VCaP (cell line): ENCODE results near the gene TRPM5.

Source experiments
- H3K27ac ChIP-seq: fragments of 450-650 bp; 2 replicates; pipeline ENCODE4 v1.5.1; 2017
- CTCF ChIP-seq: fragments of 450-650 bp; conservative IDR thresholded peaks from 2 replicates; pipeline ENCODE4 v1.5.1; 2017; ENCODE audit warnings: mild to moderate bottlenecking, moderate library complexity

The TRPM5 gene

DNA sequence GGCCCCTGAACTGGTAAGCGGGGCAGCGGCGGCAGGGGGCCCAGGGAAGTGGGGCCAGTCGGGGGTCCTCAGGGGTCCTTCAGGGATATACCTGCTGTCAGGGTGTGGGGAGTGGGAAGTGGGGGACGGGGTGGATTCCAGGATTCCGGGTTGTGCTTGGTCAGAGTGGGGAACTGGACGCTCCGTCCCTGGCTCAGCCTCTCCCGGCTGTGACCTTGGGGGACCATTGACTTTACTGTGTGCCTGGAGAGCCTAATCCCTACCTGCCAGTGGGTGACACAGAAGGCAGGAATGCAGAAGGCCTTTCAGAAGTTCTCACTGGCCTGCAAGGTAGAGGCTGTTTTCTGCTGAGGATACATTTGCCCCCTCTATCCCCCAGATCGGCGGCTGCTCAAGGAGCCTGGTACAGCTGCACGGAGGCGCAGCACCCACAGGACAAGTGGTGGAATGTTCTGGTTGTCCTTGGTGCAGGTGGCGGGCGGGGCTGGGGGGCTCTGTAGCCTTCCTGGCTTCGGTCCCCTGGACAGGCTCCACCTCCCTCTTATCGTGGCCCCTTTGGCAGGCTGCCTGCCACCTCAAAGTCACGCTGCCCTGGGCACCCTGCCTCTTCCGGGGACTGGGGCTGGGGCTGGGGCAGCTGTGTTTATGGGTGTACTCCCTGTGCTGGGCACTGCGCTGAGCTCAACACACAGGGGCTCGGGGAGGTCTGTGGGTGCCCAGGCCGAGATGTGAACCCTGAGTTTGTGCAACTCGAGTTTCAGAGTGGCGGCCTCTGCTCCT, 18.9 kb upstream of the TRPM5 start:
- no peak overlapping the region for H3K27ac ChIP-seq
- TF ChIP-seq CTCF: no peak

GRCh38 chr11:2462543-2462985, 18.2 kb upstream of the TRPM5 start:
- no peak for TF ChIP-seq CTCF
- no peak overlapping the region for H3K27ac ChIP-seq

DNA sequence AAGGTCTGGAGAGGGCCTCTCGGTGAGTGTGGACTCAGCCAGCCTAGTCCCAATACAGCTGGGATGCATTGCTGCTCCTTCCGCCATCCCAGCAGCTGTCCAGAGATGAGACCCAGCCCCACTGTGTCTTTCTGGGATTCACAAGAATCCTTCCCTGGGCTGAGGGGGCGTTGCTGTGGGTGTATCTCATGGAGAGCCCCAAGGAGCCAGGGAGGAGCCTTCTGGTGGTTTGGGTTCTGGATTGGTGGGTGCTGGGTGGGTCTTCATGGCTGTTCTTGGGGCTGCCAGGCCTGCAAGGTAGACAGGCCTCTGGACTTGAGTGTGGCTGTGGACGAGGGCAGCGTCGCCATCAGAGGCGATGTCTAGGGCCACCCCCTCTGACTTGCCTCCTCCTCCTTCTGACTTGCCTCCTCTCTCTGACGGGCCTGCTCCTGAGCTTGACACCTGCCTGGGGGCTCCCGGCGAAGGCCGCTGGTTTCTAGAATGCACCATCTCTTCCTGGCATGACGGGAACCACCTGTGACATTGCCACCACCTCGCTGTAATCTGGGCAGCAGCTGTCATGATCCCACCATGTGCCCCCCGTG, 17.7 kb upstream of the TRPM5 start:
- TF ChIP-seq CTCF: no peak
- no peak overlapping the region for H3K27ac ChIP-seq

DNA sequence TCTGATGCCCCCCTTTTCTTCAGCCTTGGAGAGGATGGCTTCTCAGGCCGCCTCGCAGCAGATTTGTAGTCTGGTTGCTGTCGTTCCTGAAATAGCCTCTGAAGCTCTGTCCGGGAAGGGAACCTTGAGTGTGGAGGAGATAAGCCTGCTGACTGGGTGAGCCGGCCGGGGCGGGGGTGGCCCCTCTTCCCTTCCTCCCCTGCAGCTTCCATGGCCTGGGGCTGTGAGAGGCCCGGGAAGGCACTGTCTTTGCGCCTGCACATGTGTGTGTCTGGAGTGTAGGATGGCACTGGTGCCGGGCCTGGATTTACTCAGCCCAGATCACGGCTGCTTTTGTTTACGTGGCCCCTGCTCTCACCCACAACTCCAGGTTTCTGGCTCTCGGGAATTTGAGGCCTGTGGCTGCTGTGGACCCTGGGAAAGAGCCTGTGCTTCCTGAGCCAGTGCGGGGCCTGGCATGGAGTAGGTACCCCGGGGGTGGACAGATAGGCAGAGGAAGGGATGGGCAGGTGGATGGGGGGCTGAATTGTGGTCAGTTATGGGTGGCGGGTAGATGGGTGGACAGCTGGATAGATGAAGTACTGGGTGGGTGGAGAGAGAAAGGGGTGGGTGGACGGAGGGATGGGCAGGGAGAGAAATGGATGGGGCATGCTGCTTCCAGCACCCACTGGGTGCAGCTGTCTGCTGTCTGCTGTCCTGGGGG, 17.1 kb upstream of the TRPM5 start:
- H3K27ac ChIP-seq: no peak overlapping the region

DNA sequence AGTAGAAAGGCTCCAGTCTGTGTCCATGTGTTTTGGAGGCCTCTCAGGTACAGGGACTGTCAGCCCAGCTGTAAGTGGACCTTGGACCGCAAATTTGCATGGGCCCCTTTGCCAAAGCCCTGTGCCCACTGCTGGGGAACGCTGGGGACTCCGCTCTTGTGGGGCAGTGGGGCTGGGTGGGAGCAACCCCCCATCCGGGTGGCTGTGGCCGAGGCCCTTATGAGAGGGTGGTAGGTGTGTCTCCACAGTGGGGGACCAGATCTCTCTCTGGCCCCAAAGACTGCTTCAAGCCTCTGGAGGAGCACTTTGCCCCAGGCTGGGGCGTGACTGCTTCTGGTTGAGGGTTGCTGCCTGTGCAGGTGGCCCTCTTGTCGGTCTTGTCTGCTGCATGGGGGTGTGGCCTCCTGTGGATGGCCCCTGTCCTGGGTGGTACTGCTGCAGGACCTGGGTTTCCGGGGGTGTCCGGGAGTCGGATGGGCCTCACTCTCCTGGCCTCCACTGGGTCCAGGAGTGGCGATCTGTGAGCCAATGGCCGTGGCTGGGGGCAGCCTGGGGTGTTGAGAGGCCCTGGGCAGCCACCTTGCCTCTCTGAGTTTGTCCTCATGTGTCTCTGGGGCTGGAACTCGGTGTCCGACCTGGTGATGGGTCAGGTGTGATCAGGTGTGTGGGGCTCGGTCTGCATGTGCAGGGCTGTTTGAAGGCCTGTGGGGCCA, 16.4 kb upstream of the TRPM5 start:
- TF ChIP-seq CTCF: no peak
- H3K27ac ChIP-seq: no peak overlapping the region

More for the DNA sequence above, 17.1 kb upstream of the TRPM5 start:
- TF ChIP-seq CTCF: no peak

- TF ChIP-seq CTCF: no peak
- no peak overlapping the region for H3K27ac ChIP-seq
Observed at GRCh38 chr11:2459796-2460531, 15.7 kb upstream of the TRPM5 start.
